Choroid plexus epithelial cell (primary cell): Measurements from ENCODE around the gene UGT1A4.

Experiments used
- DNase-seq: peaks from one replicate; pipeline ENCODE4 v3.0.0-alpha.2; 2010; ENCODE audit warnings: low read depth
- H3K4me3 ChIP-seq: 2 replicates; pipeline ENCODE4 v1.5.1; 2011; ENCODE audit warnings: low read depth, mild to moderate bottlenecking, control low read depth, low read length, moderate library complexity
- CTCF ChIP-seq: conservative IDR thresholded peaks from 2 replicates; pipeline ENCODE4 v1.5.1; 2011; ENCODE audit warnings: low read depth, mild to moderate bottlenecking, control low read depth, inconsistent platforms, low read length, moderate library complexity

UGT1A4 gene

GRCh38 chr2:233718552-233718951 lies at the start of gene UGT1A4:
TSS of gene UGT1A4 (plus strand) at chr2:233718736. CDS start at chr2:233718821, 85 bp downstream.
- TF ChIP-seq CTCF, result no peak
- DNase-seq, result no peak
- no peak within 1 kb of the TSS for H3K4me3 ChIP-seq

GRCh38 chr2:233671290-233672161 lies 47.0 kb upstream of the UGT1A4 start, which contains the start of gene UGT1A9:
TSS of gene UGT1A9 (plus strand) at chr2:233671898. CDS start at chr2:233671935, 37 bp downstream.
- TF ChIP-seq CTCF, result no peak
- no peak within 1 kb of the TSS for H3K4me3 ChIP-seq
- no peak for DNase-seq

DNA sequence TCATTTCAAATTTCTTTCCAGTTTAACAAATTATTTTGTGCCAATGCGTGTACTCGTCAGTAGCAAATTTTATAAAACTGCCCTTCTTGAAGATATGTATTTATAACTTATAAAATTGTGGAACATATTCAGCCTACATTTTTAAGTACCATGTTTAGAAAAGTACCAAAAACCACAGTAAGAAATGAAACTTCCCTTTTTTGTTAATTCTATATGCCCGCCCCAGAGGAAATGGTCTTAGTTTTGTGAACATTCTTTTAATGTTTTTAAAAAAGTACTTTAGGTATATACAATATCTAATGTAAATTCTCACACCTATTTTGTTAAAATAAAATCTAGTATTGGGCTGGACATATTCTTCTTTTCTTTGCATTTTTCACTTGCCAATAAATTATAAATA lies 45.6 kb upstream of the UGT1A4 start:
- no peak for DNase-seq
- no peak for TF ChIP-seq CTCF
- no peak overlapping the region for H3K4me3 ChIP-seq

DNA sequence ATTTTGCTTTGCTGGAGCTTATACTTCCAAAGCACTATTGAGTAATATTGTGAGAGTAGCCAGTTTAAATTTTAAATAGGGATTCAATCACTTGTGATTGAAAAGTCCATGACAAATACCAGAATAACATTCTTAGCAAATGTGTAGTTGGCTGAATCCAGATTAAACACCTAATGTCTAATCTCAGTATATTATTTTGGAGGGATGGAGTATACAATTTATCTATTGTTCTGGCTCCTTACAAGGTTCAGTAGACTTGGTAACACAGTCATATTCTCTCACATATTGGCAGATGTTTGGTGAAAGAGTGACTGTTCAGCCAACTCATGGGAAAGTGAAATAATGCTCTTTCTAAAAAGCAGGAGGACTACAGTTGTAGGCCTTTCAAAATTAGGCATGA lies 44.6 kb upstream of the UGT1A4 start:
- no peak for TF ChIP-seq CTCF
- DNase-seq, result no peak
- H3K4me3 ChIP-seq, result no peak overlapping the region

GRCh38 chr2:233674314-233674713 lies 44.2 kb upstream of the UGT1A4 start:
- no peak overlapping the region for H3K4me3 ChIP-seq
- no peak for TF ChIP-seq CTCF
- no peak for DNase-seq

DNA sequence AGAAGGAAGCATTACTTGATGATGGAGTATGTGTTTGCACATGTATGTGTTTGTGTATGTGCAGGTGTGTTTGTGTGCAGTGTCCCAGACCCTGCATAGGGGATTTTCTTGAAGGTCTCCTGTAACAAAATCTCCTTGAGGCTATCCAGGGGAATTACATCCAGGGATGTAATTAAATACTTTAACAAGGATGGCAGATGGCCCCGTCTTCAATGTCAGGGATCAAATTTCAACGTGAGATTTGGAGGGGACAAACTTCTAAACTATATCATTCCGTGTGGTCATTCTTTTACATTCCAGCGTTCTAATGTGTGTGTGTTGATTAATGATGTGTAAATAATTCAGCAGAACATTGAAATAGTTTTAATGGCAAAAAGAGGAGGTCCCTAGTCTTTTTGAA lies 43.5 kb upstream of the UGT1A4 start:
- TF ChIP-seq CTCF, result peak; percentile 5
- H3K4me3 ChIP-seq, result no peak overlapping the region
- no peak for DNase-seq

GRCh38 chr2:233676046-233676445 lies 42.5 kb upstream of the UGT1A4 start:
- no peak for TF ChIP-seq CTCF
- DNase-seq, result peak; percentile 60

More at GRCh38 chr2:233676046-233676445, 42.5 kb upstream of the UGT1A4 start:
- no peak overlapping the region for H3K4me3 ChIP-seq
